Measurements from ENCODE around the gene SV2A.
"Not testable (repeated sequence)": the region's sequence is repeated elsewhere in the genome, so short reads cannot be mapped to it uniquely, and the experiment has no call there.

SV2A gene

DNA sequence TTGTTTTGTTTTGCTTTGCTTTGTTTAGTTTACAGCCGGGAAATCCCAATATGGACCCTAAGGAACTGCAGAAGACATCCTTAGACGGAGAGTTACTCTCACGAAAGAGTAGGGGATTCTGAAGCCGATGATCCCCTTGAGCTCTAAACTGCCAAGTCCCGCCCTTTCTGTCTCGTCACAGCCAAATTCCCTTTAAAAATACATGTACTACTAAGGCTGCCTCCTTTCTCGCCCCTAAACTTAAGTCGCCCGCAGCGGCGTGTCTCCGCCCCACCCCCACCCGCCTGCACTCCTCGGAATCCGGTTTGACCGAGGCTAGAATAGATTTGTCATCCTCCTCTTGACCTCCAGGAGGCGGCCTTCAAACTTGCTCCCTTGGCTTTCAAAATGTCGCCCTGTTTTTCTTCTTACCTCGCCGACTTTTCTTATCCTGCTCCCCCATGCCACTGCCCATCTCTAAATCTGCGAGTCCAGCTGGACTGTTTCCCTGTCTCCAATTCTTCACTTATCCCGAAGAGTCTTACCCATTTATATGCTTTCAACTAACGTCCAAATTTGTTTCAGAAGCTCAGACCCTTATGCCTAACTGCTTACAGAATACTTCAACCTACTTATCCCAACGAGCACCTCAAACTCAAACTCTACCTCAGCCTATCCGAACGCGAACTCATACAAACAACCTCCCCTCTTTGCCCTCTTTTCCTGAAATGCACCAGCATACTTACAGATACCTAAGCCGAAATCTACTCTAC is 29.2 kb downstream of the SV2A start:
- in situ Hi-C loops (cut with MboI; ENCODE audit: low pct_unique_long_range_greater_than_20kb, low sequenced_read_pairs, unreplicated experiment) = no loop called here
- peak; percentile 73 for DNase-seq (ENCODE audit: low spot score)
- TF ChIP-seq, protein P1, sequence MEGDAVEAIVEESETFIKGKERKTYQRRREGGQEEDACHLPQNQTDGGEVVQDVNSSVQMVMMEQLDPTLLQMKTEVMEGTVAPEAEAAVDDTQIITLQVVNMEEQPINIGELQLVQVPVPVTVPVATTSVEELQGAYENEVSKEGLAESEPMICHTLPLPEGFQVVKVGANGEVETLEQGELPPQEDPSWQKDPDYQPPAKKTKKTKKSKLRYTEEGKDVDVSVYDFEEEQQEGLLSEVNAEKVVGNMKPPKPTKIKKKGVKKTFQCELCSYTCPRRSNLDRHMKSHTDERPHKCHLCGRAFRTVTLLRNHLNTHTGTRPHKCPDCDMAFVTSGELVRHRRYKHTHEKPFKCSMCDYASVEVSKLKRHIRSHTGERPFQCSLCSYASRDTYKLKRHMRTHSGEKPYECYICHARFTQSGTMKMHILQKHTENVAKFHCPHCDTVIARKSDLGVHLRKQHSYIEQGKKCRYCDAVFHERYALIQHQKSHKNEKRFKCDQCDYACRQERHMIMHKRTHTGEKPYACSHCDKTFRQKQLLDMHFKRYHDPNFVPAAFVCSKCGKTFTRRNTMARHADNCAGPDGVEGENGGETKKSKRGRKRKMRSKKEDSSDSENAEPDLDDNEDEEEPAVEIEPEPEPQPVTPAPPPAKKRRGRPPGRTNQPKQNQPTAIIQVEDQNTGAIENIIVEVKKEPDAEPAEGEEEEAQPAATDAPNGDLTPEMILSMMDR (IDR thresholded peaks at IDR 0.05; ENCODE audit: extremely low read depth, insufficient read depth, missing control alignments) = peak; percentile 65

GRCh38 chr1:149887456-149888246 is 30.0 kb downstream of the SV2A start:
- in situ Hi-C loops (cut with MboI; ENCODE audit: low pct_unique_long_range_greater_than_20kb, low sequenced_read_pairs, unreplicated experiment) = no loop called here
- peak; percentile 85 for DNase-seq (ENCODE audit: low spot score)
- TF ChIP-seq, protein P1 (IDR thresholded peaks at IDR 0.05; ENCODE audit: extremely low read depth, insufficient read depth, missing control alignments) = no peak

DNA sequence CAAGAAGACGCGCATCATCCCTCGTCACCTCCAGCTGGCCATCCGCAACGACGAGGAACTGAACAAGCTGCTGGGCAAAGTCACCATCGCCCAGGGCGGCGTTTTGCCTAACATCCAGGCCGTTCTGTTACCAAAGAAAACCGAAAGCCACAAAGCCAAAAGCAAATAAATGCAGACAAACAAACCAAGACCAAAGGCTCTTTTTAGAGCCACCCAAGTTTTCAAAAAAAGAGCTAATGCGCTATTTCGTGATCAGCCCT is 30.5 kb downstream of the SV2A start:
- DNase-seq (ENCODE audit: low spot score); in situ Hi-C loops (cut with MboI; ENCODE audit: low pct_unique_long_range_greater_than_20kb, low sequenced_read_pairs, unreplicated experiment): not testable (repeated sequence)

DNA sequence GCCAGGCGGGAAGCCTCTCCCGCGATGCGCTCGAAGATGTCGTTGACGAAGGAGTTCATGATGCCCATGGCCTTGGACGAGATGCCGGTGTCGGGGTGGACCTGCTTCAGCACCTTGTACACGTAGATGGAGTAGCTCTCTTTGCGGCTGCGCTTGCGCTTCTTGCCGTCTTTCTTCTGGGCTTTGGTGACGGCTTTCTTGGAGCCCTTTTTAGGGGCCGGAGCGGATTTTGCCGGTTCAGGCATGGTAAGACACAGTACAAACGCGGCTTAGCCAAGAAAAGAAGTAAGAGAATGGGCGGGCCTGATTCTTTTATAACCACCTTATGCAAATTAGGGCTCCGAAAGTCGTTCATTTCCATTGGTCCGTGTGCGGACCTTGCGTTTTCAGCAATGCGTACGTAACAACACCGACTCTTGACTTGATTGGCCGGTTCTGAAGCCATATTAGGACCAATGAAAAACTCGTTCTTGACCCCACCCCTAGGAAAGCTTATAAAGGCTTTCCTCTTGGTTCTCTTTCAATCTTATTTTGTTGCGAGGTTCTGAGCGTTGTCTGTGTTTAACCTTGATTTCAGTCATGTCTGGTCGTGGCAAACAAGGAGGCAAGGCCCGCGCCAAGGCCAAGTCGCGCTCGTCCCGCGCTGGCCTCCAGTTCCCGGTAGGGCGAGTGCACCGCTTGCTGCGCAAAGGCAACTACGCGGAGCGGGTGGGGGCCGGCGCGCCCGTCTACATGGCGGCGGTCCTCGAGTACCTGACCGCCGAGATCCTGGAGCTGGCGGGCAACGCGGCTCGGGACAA is 31.0 kb downstream of the SV2A start:
- TF ChIP-seq, protein P1 (IDR thresholded peaks at IDR 0.05; ENCODE audit: extremely low read depth, insufficient read depth, missing control alignments) = no peak
- in situ Hi-C loops (cut with MboI; ENCODE audit: low pct_unique_long_range_greater_than_20kb, low sequenced_read_pairs, unreplicated experiment) = no loop called here

GRCh38 chr1:149886121-149886395 is 31.6 kb downstream of the SV2A start:
- in situ Hi-C loops (cut with MboI; ENCODE audit: low pct_unique_long_range_greater_than_20kb, low sequenced_read_pairs, unreplicated experiment); DNase-seq (ENCODE audit: low spot score): not testable (repeated sequence)

More for the DNA sequence above, 31.0 kb downstream of the SV2A start:
- peak; percentile 90 for DNase-seq (ENCODE audit: low spot score)

DNA sequence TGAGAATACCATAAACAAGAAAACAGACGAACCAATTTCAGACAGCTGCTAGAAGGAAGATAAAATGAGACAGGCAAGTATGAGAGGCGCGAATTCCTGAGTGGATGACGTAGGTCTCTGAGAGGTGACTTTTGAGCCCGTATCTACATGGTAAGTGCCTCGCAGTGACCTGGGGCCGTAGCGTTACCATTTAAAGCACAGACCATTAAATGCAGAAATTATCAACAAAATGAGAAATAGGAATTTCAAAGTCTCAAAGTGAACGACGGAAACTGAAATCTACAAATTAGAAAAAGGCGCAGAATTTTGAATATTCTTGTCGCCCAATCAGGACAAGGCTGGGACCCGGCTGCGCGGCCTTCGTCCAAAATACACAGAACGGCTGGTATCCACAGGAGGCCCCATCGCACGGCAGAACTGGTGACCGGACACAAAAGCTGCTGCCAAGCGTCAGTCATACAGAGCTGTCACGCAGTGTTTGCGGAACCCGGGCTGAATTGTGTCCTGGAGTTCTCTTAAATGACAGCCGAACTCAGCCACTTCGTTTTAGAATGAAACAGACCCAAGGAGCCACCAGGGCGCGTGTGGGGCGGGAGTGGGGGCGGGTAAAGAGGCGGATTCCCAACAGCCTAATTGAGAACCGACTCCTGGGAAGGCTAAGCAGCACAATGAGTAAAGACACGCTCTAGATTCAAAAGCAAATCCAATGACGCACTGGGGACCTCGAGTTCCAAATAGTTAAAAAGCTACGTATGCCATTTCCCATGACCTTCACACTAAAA is 32.1 kb downstream of the SV2A start:
- TF ChIP-seq, protein P1 (IDR thresholded peaks at IDR 0.05; ENCODE audit: extremely low read depth, insufficient read depth, missing control alignments) = no peak
- no peak for DNase-seq (ENCODE audit: low spot score)
- in situ Hi-C loops (cut with MboI; ENCODE audit: low pct_unique_long_range_greater_than_20kb, low sequenced_read_pairs, unreplicated experiment) = no loop called here

Measured in GM13977 (cell line).